Measurements from ENCODE around the gene DLGAP4.
A peak's percentile ranks its signal among the peaks of the same experiment; 100 is the strongest.

DLGAP4 gene

GRCh38 chr20:36386236-36386635 lies 80.1 kb downstream of the DLGAP4 start:
- no peak for DNase-seq

GRCh38 chr20:36390269-36390668 lies 84.1 kb downstream of the DLGAP4 start:
- DNase-seq = no peak

- no peak for DNase-seq
Observed at GRCh38 chr20:36390719-36391415, 84.7 kb downstream of the DLGAP4 start.

- no peak for DNase-seq
Observed at GRCh38 chr20:36391456-36391855, 85.3 kb downstream of the DLGAP4 start.

- DNase-seq = no peak
Observed at GRCh38 chr20:36391955-36392354, 85.8 kb downstream of the DLGAP4 start.

- DNase-seq = no peak
Observed at GRCh38 chr20:36392989-36393388, 86.8 kb downstream of the DLGAP4 start.

GRCh38 chr20:36394340-36394965 lies 88.3 kb downstream of the DLGAP4 start:
- no peak for DNase-seq

GRCh38 chr20:36396340-36396739 lies 90.2 kb downstream of the DLGAP4 start:
- no peak for DNase-seq

GRCh38 chr20:36396847-36397630 lies 90.9 kb downstream of the DLGAP4 start:
- no peak for DNase-seq

GRCh38 chr20:36398515-36398914 lies 92.4 kb downstream of the DLGAP4 start:
- no peak for DNase-seq

GRCh38 chr20:36399147-36399968 lies 93.2 kb downstream of the DLGAP4 start:
- DNase-seq = peak; percentile 88

GRCh38 chr20:36399969-36400545 lies 93.9 kb downstream of the DLGAP4 start:
- no peak for DNase-seq

GRCh38 chr20:36400909-36401735 lies 95.0 kb downstream of the DLGAP4 start:
- DNase-seq = no peak

- DNase-seq = no peak
Observed at GRCh38 chr20:36402708-36403107, 96.6 kb downstream of the DLGAP4 start.

GRCh38 chr20:36404435-36404978 lies 98.4 kb downstream of the DLGAP4 start:
- DNase-seq = no peak

GRCh38 chr20:36405255-36405654 lies 99.1 kb downstream of the DLGAP4 start:
- no peak for DNase-seq

- DNase-seq = no peak
Observed at GRCh38 chr20:36407199-36407733, 101.1 kb downstream of the DLGAP4 start.

GRCh38 chr20:36408219-36408618 lies 102.1 kb downstream of the DLGAP4 start:
- DNase-seq = peak; percentile 92

GRCh38 chr20:36411861-36412454 lies 105.8 kb downstream of the DLGAP4 start:
- no peak for DNase-seq

- DNase-seq = no peak
Observed at GRCh38 chr20:36415475-36416002, 109.4 kb downstream of the DLGAP4 start.

Measured in NCI-H82 (cell line).